CD4-positive, alpha-beta T cell treated with Interleukin-1 beta for 1 hour (primary cell): ENCODE results near the gene ANKRD13B.
A peak's percentile ranks its signal among the peaks of the same experiment; 100 is the strongest.

Experiments used
- DNase-seq, 2 donors: peaks; one replicate each; pipeline ENCODE4 v3.0.0-alpha.2; 2020 to 2022

ANKRD13B gene

GRCh38 chr17:29582772-29583171, 10.2 kb upstream of the ANKRD13B start:
- DNase-seq = no peak

DNA sequence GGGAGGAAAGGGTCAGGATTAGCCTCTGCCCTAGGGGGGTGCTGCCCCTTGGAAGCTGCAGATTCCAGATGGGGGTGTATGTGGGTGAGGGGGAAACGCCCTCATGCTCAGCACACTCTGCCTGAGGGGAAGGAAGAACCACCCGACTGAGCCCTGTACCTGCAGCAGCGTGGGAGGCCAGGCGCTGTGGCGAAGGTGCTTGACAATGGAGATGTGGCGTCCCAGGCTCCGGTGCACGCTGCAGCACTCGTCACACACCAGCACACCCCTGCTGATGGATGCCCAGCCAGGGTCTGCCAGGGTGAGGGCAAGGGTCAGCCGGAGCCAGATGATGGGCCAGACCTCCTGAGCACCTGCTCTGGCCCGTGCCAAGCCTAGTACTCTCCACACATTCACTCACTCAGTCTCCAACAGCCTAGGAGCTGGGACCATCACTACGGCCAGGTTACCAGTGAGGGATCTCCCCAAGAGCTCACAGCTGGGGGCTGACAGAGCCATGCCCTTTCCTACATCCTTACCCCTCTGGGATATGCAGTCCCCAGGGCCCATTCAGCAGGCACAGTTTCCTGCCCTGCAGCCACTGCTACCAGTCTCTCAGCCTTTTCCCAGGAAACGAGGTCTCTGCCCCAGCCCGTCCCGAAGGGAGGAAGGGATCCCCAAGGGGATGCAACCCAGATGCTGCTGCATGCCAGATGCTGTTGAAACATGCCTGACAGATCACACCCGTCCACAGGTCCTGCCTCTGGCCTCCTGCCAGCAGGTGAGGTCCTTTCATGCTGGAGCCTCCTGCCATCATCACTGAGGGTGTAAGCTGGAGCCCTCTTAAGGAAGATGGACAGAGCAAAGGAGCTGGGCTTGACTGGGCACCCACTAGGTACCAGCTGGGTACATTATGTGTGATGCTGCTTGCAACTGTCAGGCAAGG, 9.3 kb upstream of the ANKRD13B start:
- no peak for DNase-seq

- no peak for DNase-seq
Measured at GRCh38 chr17:29584452-29585079, 8.4 kb upstream of the ANKRD13B start.

DNA sequence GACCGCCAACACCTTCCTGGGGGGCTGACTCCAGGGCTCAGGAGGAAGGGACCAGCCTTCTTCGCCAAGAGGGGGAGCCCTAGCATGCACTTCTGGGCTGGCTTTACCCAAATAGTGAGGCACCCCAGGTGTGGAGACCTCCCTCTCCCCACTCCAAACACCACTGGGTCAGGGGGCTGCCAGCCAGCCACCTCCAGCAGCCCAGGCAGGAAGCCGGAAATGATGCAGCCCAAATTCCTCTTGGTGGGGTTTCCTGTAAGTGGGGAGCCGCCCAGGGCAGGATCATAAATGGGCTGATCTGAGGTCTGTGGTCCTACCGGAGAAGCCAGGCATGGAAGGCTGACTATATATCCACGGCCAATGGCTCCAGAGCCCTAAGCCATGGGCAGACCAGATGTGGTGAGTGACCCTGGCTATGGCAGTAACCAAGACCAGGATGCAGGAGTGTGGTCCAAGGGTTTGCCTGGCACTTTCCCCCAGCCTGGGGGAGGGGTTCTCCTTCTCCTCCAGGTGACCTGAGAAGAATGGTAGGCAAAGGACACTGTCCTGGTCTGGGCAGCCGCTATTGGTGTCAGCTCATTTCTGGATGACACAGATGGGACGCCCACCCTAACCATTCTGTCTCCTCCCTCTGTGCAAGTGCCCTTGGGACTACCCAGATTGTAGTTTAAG, 7.7 kb upstream of the ANKRD13B start:
- DNase-seq = peak in 1 of 2 donors; percentile 39

GRCh38 chr17:29586676-29587469, 6.1 kb upstream of the ANKRD13B start:
- no peak for DNase-seq

GRCh38 chr17:29587591-29587990, 5.3 kb upstream of the ANKRD13B start:
- DNase-seq = no peak

DNA sequence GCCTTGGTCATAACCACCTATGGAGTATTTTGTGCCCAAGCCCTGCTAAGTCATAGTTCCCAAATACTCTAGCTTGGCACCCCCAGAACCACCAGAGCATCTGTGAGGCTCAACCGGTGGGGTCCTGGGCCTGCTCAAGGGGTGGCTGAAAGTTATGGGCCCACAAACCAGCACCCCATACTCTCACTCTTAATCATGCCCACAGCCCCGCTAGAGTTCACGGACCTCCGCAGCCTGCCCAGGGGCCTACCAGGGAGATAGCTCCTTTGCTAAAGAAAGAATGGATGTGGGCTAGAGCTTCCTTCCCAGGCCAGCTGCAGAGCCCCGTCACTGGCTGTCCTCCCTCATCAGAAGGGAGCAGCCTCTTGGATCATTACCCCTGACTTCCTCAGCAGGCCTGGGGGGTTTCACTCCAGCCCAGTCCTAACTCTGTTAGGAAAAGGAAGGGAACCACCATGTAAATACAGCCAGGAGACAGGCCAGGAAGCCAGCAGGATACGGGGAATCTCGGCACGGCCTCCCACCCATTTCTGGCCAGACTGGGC, 4.8 kb upstream of the ANKRD13B start:
- DNase-seq = no peak

DNA sequence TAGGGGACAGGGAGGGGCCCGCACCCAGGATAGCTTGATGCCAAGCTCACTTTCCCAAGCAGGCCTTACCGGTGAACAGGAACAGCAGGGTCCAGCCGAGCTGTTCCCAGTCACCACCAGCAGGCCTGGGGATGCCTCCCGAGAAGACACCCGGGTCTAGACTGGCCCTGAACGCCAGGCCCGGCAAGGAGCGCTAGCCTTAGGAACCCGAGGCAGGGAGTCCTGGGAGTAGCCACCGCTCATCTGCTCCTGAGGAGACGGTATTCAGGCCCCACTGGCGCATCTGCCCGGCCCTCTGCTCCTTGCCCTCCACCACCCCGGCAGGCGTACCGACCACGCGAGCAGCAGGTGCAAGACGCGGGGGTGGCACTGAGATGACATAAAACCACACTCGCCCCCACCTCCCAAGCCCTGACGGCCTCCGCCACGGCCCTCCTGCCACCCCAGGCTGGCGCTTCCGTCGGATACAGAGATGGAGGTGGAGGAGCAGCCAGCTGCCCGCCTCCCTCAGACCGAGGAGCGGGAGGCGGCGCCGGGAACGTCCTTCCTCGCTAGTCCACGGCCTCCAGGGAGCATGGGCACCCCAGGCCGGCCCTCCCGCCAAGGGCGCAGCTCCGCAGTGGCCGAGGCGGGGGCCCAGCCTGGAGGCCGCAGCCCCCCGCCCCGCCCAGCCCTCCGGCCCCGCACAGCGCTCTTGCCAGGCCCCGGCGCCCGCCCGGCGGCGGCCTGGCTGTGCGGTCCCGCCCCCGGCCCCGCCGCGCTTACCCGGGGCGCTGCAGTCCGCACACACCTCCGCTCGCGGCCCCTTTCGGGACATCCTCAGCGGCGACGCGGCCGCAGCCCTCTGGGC, 4.1 kb upstream of the ANKRD13B start:
- peak; percentile 52 to 54 for DNase-seq

- DNase-seq = peak; percentile 87
Measured at GRCh38 chr17:29589524-29590410, 3.2 kb upstream of the ANKRD13B start, which contains the start of gene GIT1. Gene GIT1, minus strand, starts transcription at chr17:29589648. Its CDS starts 270 bp downstream, at chr17:29589378.

GRCh38 chr17:29590411-29591145, 2.4 kb upstream of the ANKRD13B start:
- no peak for DNase-seq

DNA sequence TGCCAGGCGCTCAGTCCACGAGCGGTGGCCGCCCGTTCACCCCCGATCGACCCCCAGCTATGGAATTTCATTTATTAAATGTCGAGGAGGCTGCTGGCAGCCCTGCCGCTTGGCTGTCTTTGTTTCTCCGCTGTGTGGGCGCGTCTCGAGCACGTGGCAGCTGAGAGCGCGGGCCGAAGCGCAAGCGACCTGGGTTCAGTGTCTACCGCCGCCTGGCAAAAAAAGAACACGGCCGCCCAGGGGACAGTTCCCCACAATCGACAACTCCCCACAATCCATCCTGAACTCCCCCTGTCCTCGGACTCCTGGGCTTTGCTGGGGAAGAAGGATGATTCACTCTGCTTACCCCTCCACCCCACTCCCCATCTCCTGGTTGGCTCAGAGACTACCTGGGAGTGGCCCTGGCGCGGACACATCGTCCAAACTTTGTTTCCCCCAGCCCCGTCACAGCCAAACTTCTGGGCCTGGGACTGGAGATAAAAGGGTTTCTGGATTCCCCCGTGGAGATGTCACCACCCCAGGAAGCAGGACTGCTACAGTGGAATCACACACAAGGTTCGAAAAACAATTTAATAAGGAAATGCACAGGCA, 1.7 kb upstream of the ANKRD13B start:
- peak in 1 of 2 donors; percentile 28 for DNase-seq

DNA sequence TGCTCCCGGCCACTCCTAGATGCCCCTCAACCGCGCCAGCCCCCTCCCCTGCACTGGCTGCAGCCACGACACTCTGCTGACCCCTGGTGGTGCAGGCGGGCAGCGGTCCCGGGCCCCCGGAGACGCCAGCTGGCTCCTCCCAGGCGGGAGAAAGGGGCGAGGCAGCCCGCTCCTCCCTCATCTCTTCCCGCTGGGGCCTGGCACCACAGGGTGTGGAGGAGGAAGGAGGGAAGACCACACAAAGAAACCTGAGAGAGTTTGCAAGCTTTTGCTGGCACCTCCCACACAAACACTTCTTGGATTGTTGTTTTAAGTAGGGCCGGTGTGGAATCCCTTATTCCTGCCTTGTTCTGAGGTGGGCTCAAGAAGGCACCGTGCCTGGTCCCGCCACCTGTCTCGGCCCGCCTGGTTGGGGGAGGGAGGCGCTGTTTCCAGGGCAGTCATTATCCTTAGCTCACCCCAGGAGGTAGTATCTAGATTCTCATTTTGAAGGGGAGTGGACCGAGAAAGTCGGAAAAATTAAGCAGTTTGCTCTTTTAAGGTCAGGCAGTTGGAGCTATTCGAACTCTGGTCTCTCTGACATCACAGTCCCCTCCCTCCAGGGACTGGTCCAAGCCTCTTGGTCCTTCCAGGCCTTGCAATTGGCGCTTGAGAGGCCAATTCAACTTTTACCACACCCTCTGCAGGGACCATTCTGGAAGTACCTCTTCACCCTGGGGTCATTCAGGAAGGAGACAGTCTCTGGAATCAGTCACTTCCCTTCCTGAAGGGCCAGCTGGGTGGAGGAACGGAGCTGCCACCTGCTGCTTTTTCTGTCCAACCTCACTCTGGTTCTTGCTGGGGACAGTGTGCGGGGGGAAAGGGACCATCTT, 959 bp upstream of the ANKRD13B start:
- DNase-seq = peak; percentile 78 to 81

GRCh38 chr17:29593591-29594518, 923 bp downstream of the ANKRD13B start:
- no peak for DNase-seq

GRCh38 chr17:29594519-29595090, 1.7 kb downstream of the ANKRD13B start:
- no peak for DNase-seq

DNA sequence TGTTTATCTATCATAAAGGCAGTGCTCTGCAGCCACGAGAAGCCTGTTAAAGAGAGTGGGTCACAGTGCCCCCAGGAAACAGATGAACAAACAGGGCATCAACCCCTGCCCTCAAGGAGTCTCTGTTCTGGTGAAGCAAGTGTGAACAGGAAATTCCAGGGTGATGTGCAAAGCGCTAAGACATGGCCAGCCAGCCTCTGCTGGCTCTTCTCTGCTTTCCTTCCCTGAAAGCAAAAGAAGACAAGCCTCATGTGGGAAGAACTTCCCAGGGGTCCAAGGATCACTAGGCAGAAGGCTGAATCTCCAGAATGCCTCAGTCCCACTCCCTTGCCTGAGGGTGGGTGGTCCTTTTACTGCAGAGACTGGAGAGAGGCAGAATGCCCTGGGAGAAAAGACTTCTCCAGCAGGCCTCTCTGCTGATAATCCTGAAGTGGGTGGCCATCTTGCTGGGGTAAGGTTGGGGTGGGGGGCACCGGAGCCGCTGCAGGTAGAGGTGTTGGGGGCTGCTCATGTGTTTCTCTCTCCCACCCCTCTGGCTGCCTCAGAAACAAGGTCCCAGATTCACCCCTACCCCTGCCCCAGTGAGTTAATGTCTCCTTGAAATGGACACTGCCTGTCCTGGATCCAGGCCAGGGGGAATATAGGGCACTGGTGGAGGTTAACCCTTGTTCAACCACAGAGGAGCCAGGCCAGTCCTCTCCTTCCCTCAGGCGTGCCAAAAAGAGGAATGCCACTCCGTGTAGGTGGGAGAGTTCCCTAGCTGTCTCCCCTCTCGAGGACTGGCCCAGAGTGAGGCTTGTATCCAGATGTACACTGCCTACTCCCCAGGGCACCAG, 2.4 kb downstream of the ANKRD13B start:
- DNase-seq = no peak
